GM23248 (cell line): ENCODE data around the gene HAT1.

ENCODE experiments used
- EZH2 ChIP-seq: fragments of 200-600 bp; sonication (generic); IDR thresholded peaks from 2 replicates; pipeline ENCODE4 v1.6.1; 2018; ENCODE audit warnings: antibody characterized with exemption, mild to moderate bottlenecking; ENCODE audit not compliant: insufficient read depth, poor library complexity, severe bottlenecking
- EZH2phosphoT487 ChIP-seq: fragments of 200-600 bp; sonication (generic); IDR thresholded peaks from 2 replicates; pipeline ENCODE4 v1.6.1; 2018; ENCODE audit warnings: antibody characterized with exemption, moderate library complexity, mild to moderate bottlenecking, low read depth; ENCODE audit not compliant: insufficient read depth

DNA sequence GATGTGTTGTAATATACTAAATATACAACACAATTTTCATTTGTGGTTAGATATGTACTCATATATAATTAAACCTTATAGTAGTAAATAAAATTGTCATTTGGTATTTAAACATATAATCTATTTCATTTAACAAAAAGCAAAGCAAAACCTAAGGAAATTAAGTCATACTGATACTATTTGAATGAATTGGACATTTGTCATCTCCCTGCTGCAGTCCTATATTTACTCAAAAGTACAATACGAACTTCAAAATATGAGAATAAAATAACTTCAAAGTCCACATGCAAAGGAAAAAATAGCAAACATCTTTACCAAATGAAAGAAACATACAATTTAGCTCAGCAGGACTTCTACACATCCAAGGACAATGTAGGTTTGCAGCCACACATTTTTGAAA is 11.8 kb upstream of the HAT1 start:
- TF ChIP-seq EZH2phosphoT487 (no peak), EZH2 (no peak)
